CD1c-positive myeloid dendritic cell (primary cell): ENCODE measurements around the gene CYBC1.

Experiments
- DNase-seq: peaks from one replicate; pipeline ENCODE4 v3.0.0-alpha.2; 2016; ENCODE audit errors: extremely low spot score

The CYBC1 gene

GRCh38 chr17:82408938-82409318 is 41.6 kb downstream of the CYBC1 start:
- DNase-seq = no peak

- DNase-seq = no peak
Measured at GRCh38 chr17:82408288-82408937, 42.1 kb downstream of the CYBC1 start.

- DNase-seq = peak; percentile 48
Measured at GRCh38 chr17:82407255-82407654, 43.3 kb downstream of the CYBC1 start.

- no peak for DNase-seq
Measured at GRCh38 chr17:82406131-82406671, 44.4 kb downstream of the CYBC1 start.

GRCh38 chr17:82405051-82405450 is 45.5 kb downstream of the CYBC1 start:
- DNase-seq = no peak

- no peak for DNase-seq
Measured at GRCh38 chr17:82403662-82404660, 46.6 kb downstream of the CYBC1 start.

GRCh38 chr17:82402865-82403264 is 47.7 kb downstream of the CYBC1 start:
- no peak for DNase-seq

- DNase-seq = peak; percentile 87
Measured at GRCh38 chr17:82400830-82401229, 49.7 kb downstream of the CYBC1 start.

- peak; percentile 56 for DNase-seq
Measured at GRCh38 chr17:82400206-82400605, 50.3 kb downstream of the CYBC1 start.

- DNase-seq = no peak
Measured at GRCh38 chr17:82399601-82400101, 50.9 kb downstream of the CYBC1 start.

- DNase-seq = peak; percentile 44
Measured at GRCh38 chr17:82399041-82399441, 51.5 kb downstream of the CYBC1 start.

- DNase-seq = no peak
Measured at GRCh38 chr17:82397449-82398335, 52.9 kb downstream of the CYBC1 start.

GRCh38 chr17:82396601-82397435 is 53.7 kb downstream of the CYBC1 start:
- peak; percentile 34 for DNase-seq

GRCh38 chr17:82394278-82394677 is 56.3 kb downstream of the CYBC1 start:
- no peak for DNase-seq

GRCh38 chr17:82392941-82393340 is 57.6 kb downstream of the CYBC1 start:
- DNase-seq = no peak
